GM21576 (cell line): Measurements from ENCODE around the gene KLRK1.
"Not testable (repeated sequence)": the region's sequence is repeated elsewhere in the genome, so short reads cannot be mapped to it uniquely, and the experiment has no call there.

Experiments
- ATAC-seq: cut with Tn5 transposase; IDR thresholded peaks from one replicate; pipeline ENCODE4 v1.9.1; 2021; ENCODE audit warnings: mild to moderate bottlenecking, moderate library complexity; ENCODE audit not compliant: unreplicated experiment

The KLRK1 gene

DNA sequence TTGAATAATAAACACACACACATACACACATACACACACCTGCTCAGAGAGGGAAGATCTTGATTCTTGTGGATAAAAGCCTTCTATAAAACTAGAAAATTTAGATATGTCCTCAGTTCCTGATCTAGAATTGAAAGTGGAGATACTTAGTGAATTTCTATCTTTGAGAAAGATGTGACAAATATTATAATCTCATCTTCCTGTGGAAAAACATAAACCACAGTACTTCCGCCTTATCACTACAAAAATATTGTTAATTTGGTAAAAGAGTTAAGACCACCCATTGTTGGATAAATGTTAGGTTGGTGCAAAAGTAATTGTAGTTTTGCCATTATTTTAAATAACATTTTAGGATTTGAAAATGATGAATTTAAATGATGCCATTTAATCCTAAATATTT lies at the start of gene KLRK1:
Gene KLRK1, minus strand, starts transcription at position 138 of the 400 bp plus-strand sequence. CDS start 1,231 bp downstream, outside the sequence.
- ATAC-seq = no peak

- ATAC-seq = not testable (repeated sequence)
These were observed 47.8 kb upstream of the KLRK1 start for GRCh38 chr12:10437601-10438000.

DNA sequence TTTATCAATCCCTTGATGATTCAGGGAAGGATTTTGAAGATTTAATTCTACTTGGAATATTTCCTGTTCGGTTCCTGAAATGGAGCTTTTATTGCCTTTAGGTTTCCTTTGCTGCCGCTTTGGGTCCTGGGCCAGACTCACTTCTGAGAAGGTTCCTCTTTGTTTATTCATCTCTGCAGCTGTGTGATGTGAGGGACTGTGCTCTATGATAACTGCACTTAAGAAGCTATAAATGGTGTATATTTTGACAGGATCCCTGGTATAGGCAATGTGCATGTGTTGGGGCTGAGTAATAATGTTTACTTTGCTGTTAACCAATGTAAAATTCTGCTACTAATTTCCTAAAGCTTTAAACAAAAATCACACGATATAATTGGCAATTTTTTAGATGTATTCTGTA lies 46.0 kb upstream of the KLRK1 start, which contains the start of gene KLRC2:
Gene KLRC2, minus strand, starts transcription at position 195 of the 400 bp plus-strand sequence. Its CDS starts 24 bp downstream, at position 171.
- ATAC-seq = not testable (repeated sequence)

DNA sequence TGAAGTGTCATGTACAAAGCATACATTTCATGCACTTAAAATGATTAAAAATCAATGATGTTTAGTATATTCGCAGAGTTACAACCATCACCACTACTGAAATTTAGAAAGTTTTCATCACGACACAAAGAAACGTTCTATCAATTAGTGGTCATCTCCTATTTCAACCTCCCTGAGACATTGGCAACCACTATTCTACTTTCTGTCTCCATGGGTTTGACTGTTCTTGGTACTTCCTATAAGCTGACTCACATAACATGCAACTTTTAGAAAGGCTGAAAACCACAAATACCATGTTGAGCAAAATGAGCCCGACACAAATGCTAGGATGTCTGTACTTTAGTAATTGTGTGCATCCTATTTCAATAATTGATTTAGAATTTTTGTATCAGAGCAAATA lies 40.8 kb upstream of the KLRK1 start:
- ATAC-seq = not testable (repeated sequence)

DNA sequence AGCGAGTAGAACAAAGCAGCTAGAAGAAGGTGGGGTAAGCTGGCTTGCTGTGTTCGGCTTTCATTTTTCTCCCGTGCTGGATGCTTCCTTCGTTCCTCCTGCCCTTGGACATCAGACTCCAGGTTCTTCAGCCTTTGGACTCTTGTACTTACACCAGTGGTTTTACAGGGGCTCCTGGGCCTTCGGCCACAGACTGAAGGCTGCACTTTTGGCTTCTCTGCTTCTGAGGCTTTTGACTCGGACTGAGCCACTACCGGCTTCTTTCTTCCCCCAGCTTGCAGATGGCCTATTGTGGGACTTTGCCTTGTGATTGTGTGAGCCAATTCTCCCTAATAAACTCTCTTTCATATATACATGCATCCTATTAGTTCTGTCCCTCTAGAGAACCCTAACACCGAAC lies 36.1 kb upstream of the KLRK1 start:
- not testable (repeated sequence) for ATAC-seq

GRCh38 chr12:10424260-10424899 lies 34.5 kb upstream of the KLRK1 start:
- ATAC-seq = not testable (repeated sequence)

- not testable (repeated sequence) for ATAC-seq
These were observed 32.3 kb upstream of the KLRK1 start for GRCh38 chr12:10422159-10422558.

DNA sequence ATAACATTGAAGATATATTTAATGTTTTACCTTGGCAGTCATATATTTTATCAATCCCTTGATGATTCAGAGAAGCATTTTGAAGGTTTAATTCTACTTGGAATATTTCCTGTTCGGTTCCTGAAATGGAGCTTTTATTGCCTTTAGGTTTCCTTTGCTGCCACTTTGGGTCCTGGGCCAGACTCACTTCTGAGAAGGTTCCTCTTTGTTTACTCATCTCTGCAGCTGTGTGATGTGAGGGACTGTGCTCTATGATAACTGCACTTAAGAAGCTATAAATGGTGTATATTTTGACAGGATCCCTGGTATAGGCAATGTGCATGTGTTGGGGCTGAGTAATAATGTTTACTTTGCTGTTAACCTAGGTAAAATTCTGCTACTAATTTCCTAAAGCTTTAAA lies 30.5 kb upstream of the KLRK1 start, which contains the start of gene KLRC3:
Gene KLRC3, minus strand, starts transcription at position 262 of the 400 bp plus-strand sequence. Its CDS starts 45 bp downstream, at position 217.
- not testable (repeated sequence) for ATAC-seq

GRCh38 chr12:10409392-10409791 lies 19.6 kb upstream of the KLRK1 start, which contains the start of gene KLRC4:
TSS of gene KLRC4 (minus strand) at chr12:10409757. CDS start at chr12:10409575, 182 bp downstream.
- no peak for ATAC-seq

DNA sequence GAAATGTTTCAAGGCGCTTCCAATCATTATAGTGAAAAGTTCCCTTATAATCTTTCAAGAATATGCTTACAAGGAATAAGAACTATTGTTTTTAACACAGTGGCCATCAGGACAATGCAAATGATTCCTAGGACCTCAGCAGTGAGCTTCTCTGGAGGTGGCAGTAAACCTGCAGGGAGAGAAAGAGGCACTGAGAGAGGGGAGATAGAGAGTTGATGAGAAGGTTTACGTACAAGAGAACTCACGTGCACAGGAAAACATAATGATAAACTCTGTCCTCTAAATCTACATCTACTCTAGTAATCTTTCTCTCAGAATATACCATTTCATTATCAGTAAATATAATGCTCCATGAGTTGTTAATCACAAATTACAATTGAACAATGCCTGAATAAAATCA lies 19.0 kb upstream of the KLRK1 start:
- no peak for ATAC-seq

GRCh38 chr12:10406725-10407124 lies 16.9 kb upstream of the KLRK1 start:
- ATAC-seq = no peak

GRCh38 chr12:10405294-10405693 lies 15.5 kb upstream of the KLRK1 start:
- no peak for ATAC-seq

- ATAC-seq = no peak
These were observed 15.0 kb upstream of the KLRK1 start for GRCh38 chr12:10404798-10405197.

- no peak for ATAC-seq
These were observed 11.0 kb upstream of the KLRK1 start for GRCh38 chr12:10400829-10401228.

DNA sequence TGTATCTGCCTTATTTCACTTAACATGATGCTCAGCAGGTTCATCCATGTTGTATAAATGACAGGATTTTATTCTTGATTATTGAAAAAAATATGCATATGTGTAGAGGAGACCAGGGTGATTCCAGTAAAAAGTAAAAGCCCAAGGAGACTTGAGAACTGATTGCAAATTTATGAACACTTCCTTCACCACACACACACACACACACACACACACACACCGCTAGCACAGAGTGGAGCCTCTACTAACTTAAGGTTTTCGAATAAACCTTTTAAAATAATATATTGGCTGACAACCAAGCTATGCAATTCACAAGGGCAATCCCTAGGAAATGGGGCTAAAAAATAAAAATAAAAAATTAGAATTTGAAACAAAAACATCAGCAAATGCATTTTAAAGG lies 8.3 kb upstream of the KLRK1 start:
- ATAC-seq = no peak

DNA sequence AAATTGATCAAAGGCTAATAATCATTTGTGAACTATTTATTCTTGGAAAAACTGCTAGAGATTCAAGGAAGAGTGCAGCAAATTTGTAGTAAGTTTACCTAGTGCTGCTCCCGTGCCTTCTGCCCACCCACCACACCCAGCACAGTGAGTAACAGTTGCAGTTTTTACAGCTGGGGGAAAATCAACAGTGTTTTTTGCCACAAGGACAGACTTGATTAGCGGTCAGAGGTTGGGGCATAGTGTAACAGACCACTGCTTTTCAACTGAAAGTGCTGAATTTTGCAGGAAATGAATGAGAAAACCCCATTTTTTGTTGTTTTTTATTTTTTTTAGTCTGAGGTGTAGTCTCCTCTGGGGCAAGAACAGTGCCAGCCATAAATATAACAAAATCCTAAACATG lies 7.5 kb upstream of the KLRK1 start:
- no peak for ATAC-seq

- not testable (repeated sequence) for ATAC-seq
These were observed 6.3 kb upstream of the KLRK1 start for GRCh38 chr12:10396176-10396575.

- peak; percentile 81 for ATAC-seq
These were observed 5.7 kb upstream of the KLRK1 start for GRCh38 chr12:10395390-10395998.

- not testable (repeated sequence) for ATAC-seq
These were observed 4.8 kb upstream of the KLRK1 start for GRCh38 chr12:10394531-10395152.

DNA sequence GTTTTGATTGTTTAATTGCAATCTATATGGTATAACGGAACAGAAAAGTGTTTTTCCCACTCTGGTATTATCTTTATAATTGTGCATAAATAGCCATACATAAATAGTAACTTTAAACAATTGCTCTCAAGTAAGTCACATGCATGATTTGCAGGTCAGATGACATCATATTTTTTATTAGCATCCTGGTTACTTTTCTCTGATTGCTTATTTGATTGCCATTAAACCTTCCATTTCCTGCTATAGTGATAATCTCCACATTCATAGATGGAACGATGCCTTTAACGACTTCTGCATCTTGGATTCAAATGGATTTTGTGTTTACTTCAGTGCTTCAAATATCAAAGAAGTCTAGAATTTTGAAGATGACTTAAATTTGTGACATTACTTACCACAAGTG lies 3.5 kb upstream of the KLRK1 start:
- no peak for ATAC-seq

DNA sequence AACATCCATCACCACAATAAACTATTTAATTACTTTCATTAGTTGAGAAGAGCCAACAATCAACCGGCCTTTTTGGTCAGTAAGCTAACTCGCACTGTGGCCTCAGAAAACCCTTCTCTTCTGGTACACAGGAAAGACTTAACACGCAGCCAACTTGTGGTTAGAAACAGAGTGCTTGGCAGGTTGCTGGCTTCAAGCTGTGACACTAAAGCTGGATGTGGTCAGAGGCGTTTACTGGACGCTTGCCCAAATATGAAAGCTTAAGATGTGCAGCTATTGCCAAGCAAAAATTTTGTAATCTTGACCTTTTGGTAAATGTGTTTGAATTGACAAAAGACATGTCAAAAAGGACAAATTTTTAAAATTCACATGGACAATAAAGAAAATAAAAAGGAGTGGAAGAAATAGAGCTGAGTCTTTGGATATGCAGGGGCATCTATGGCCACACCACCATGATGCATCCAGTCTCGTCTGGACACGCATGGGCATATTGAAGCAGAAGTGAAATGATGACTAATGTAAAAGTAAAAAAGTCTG lies 2.6 kb upstream of the KLRK1 start:
- ATAC-seq = peak; percentile 63
